H1 (cell line): ENCODE measurements around the gene BCL11A. TPM values are rescaled to one million over a fixed set of nuclear protein-coding genes. Genes with fewer than 3 reads are reported as not detected.
A peak's percentile ranks its signal among the peaks of the same experiment; 100 is the strongest.

Source experiments
- CTCF ChIA-PET: fragments of 300-600 bp; sonication (Branson Sonifier 250); formaldehyde crosslinking; loops from one replicate; lab custom pipeline; 2021; ENCODE audit not compliant: partially characterized antibody; lab: Charles Lee
- POLR2A ChIA-PET: fragments of 300-600 bp; sonication (Branson Sonifier 250); formaldehyde crosslinking; loops from one replicate; lab custom pipeline; 2021; ENCODE audit warnings: inconsistent platforms; ENCODE audit not compliant: partially characterized antibody; lab: Charles Lee
- DNase-seq, 2 experiments: peaks; one replicate each; pipeline versions ENCODE4 v3.0.0 to v3.0.0-alpha.2; 2010 to 2022; ENCODE audit warnings: low spot score in 2 of 2, low read depth in 1 of 2, mixed read lengths in 1 of 2
- FAIRE-seq: peaks from 2 replicates; lab custom pipeline; 2011; peaks lifted over from hg19 to GRCh38; lab: Jason Lieb, UNC
- H2AFZ ChIP-seq: 2 replicates; pipeline ENCODE4 v1.8.1; 2012; ENCODE audit warnings: low read length, inconsistent platforms
- H2AK5ac ChIP-seq: 2 replicates; pipeline ENCODE4 v1.6.1; 2013; ENCODE audit warnings: low read depth, low read length
- H2BK120ac ChIP-seq: replicated peaks from 2 replicates; pipeline ENCODE3; 2013; ENCODE audit warnings: low read depth, low read length, inconsistent platforms
- H2BK12ac ChIP-seq: 2 replicates; pipeline ENCODE4 v1.6.1; 2013; ENCODE audit warnings: low read depth, low read length
- H2BK15ac ChIP-seq: 2 replicates; pipeline ENCODE4 v1.6.1; 2013; ENCODE audit warnings: low read length
- H2BK20ac ChIP-seq: 2 replicates; pipeline ENCODE4 v1.6.1; 2013; ENCODE audit warnings: low read length
- H2BK5ac ChIP-seq: 2 replicates; pipeline ENCODE4 v1.6.1; 2013; ENCODE audit warnings: low read depth, low read length
- H3K14ac ChIP-seq: 2 replicates; pipeline ENCODE4 v1.6.1; 2013; ENCODE audit warnings: inconsistent platforms; ENCODE audit not compliant: insufficient read length
- H3K18ac ChIP-seq: 2 replicates; pipeline ENCODE4 v1.6.1; 2013; ENCODE audit warnings: low read length; ENCODE audit errors: extremely low read depth
- H3K23ac ChIP-seq: 2 replicates; pipeline ENCODE4 v1.6.1; 2013; ENCODE audit warnings: inconsistent platforms; ENCODE audit not compliant: insufficient read length
- H3K23me2 ChIP-seq: 2 replicates; pipeline ENCODE4 v1.6.1; 2013; ENCODE audit warnings: low read depth, low read length
- H3K27ac ChIP-seq: 2 replicates; pipeline ENCODE4 v1.6.1; 2011; ENCODE audit warnings: low read depth, low read length, inconsistent platforms
- H3K27me3 ChIP-seq, 4 experiments: replicated peaks in 1 of 4; 1 replicate in 1 of 4; 2 replicates in 3 of 4; pipeline versions ENCODE4 v1.6.1 to v1.8.1; 2011 to 2013; ENCODE audit warnings: low read length in 3 of 4, mild to moderate bottlenecking in 3 of 4, inconsistent platforms in 2 of 4, mixed read lengths in 2 of 4, moderate library complexity in 1 of 4; ENCODE audit not compliant: control insufficient read depth in 3 of 4, insufficient read depth in 3 of 4; ENCODE audit errors: extremely low read depth in 1 of 4
- H3K36me3 ChIP-seq, 4 experiments: 2 replicates each; pipeline versions ENCODE4 v1.6.1 to v1.8.1; 2011 to 2013; ENCODE audit warnings: mild to moderate bottlenecking in 4 of 4, low read length in 3 of 4, moderate library complexity in 2 of 4, control low read depth in 1 of 4, inconsistent platforms in 1 of 4; ENCODE audit not compliant: insufficient read depth in 4 of 4, control insufficient read depth in 2 of 4
- H3K4ac ChIP-seq: replicated peaks from 2 replicates; pipeline ENCODE3; 2013; ENCODE audit warnings: low read length, low read depth, mixed read lengths, inconsistent platforms; ENCODE audit not compliant: insufficient read length
- H3K4me1 ChIP-seq, 4 experiments: replicated peaks in 1 of 4; 1 replicate in 1 of 4; 2 replicates in 3 of 4; pipeline versions ENCODE4 v1.6.1 to v1.8.1; 2011 to 2013; ENCODE audit warnings: low read length in 3 of 4, inconsistent platforms in 2 of 4, mixed read lengths in 1 of 4; ENCODE audit not compliant: insufficient read depth in 4 of 4, control insufficient read depth in 3 of 4
- H3K4me2 ChIP-seq, 2 experiments: 2 replicates each; pipeline versions ENCODE4 v1.6.1 to v1.8.1; 2011 to 2013; ENCODE audit warnings: low read depth in 2 of 2, low read length in 2 of 2, control low read depth in 1 of 2, inconsistent platforms in 1 of 2, mild to moderate bottlenecking in 1 of 2; ENCODE audit not compliant: insufficient read depth in 1 of 2
- H3K4me3 ChIP-seq, 4 experiments: fragments of 200-600, 300-600 bp in 1 of 4; sonication (generic), shearing (Covaris generic), sonication (Bioruptor Twin) in 1 of 4; 2 replicates each; pipeline versions ENCODE4 v1.5.1 to v1.8.1; 2011 to 2016; ENCODE audit warnings: low read length in 4 of 4, low read depth in 3 of 4, control low read depth in 2 of 4, inconsistent platforms in 2 of 4, mild to moderate bottlenecking in 2 of 4, mixed read lengths in 1 of 4, moderate library complexity in 1 of 4; ENCODE audit not compliant: insufficient read depth in 2 of 4; ENCODE audit errors: extremely low read depth in 1 of 4
- H3K56ac ChIP-seq: replicated peaks from 2 replicates; pipeline ENCODE3; 2013; ENCODE audit warnings: low read depth, mild to moderate bottlenecking, mixed read lengths, low read length, inconsistent platforms; ENCODE audit not compliant: insufficient read length
- H3K79me1 ChIP-seq: 2 replicates; pipeline ENCODE4 v1.6.1; 2013; ENCODE audit warnings: low read depth, low read length, control low read depth
- H3K79me2 ChIP-seq, 2 experiments: 2 replicates each; pipeline versions ENCODE4 v1.6.1 to v1.8.1; 2012 to 2013; ENCODE audit warnings: low read length in 2 of 2, mild to moderate bottlenecking in 2 of 2, inconsistent platforms in 1 of 2; ENCODE audit not compliant: insufficient read depth in 2 of 2, control insufficient read depth in 1 of 2
- H3K9ac ChIP-seq, 4 experiments: replicated peaks in 1 of 4; 1 replicate in 1 of 4; 2 replicates in 3 of 4; pipeline versions ENCODE4 v1.6.1 to v1.8.1; 2011 to 2013; ENCODE audit warnings: low read depth in 3 of 4, low read length in 3 of 4, control low read depth in 2 of 4, mild to moderate bottlenecking in 2 of 4, moderate library complexity in 2 of 4, inconsistent platforms in 1 of 4; ENCODE audit errors: extremely low read depth in 1 of 4
- H3K9me3 ChIP-seq, 2 experiments: 2 replicates each; pipeline versions ENCODE4 v1.6.1 to v1.8.1; 2012 to 2013; ENCODE audit warnings: mild to moderate bottlenecking in 2 of 2, moderate library complexity in 2 of 2, control low read depth in 1 of 2, inconsistent platforms in 1 of 2, low read depth in 1 of 2, low read length in 1 of 2, mixed read lengths in 1 of 2; ENCODE audit not compliant: insufficient read depth in 2 of 2
- H4K20me1 ChIP-seq, 2 experiments: replicated peaks in 1 of 2; 2 replicates each; pipeline versions ENCODE3 to v1.8.1; 2011 to 2013; ENCODE audit warnings: inconsistent platforms in 2 of 2, low read length in 2 of 2, mild to moderate bottlenecking in 1 of 2; ENCODE audit not compliant: insufficient read depth in 2 of 2, control insufficient read depth in 1 of 2
- H4K5ac ChIP-seq: 2 replicates; pipeline ENCODE4 v1.6.1; 2013; ENCODE audit warnings: low read length, low read depth, mixed read lengths, inconsistent platforms; ENCODE audit not compliant: insufficient read length
- H4K8ac ChIP-seq: 2 replicates; pipeline ENCODE4 v1.8.0; 2013; ENCODE audit warnings: mild to moderate bottlenecking, moderate library complexity, low read length, inconsistent platforms; ENCODE audit not compliant: insufficient read depth; ENCODE audit errors: extremely low read depth
- H4K91ac ChIP-seq: replicated peaks from 2 replicates; pipeline ENCODE3; 2013; ENCODE audit warnings: low read length, mixed read lengths, inconsistent platforms; ENCODE audit not compliant: insufficient read length
- ASH2L ChIP-seq: fragments of 200-600, 300-600 bp; sonication (generic); IDR thresholded peaks from one replicate; pipeline ENCODE4 v1.7.1; 2017; ENCODE audit warnings: low read length
- EP300 ChIP-seq, 2 experiments: IDR thresholded peaks; 1 replicate in 1 of 2; 2 replicates in 1 of 2; pipeline ENCODE4 v1.6.1; 2011 to 2012; ENCODE audit warnings: low read depth in 2 of 2, low read length in 2 of 2, mild to moderate bottlenecking in 2 of 2, borderline replicate concordance in 1 of 2, inconsistent platforms in 1 of 2, moderate library complexity in 1 of 2
- MAFK ChIP-seq: IDR thresholded peaks from 2 replicates; pipeline ENCODE4 v1.6.1; 2012; ENCODE audit warnings: low read depth, mild to moderate bottlenecking, improper control_type of control experiment, low read length
- NANOG ChIP-seq: IDR thresholded peaks from 2 replicates; pipeline ENCODE4 v1.6.1; 2011; ENCODE audit warnings: low read length, low read depth, mild to moderate bottlenecking, inconsistent platforms; ENCODE audit not compliant: insufficient read depth, poor library complexity, severe bottlenecking
- PHF8 ChIP-seq: fragments of 200-600 bp; sonication (generic); conservative IDR thresholded peaks from 2 replicates; pipeline ENCODE4 v1.7.1; 2012; ENCODE audit warnings: low read depth, mild to moderate bottlenecking, inconsistent platforms, low read length, moderate library complexity
- POLR2AphosphoS5 ChIP-seq: IDR thresholded peaks from 2 replicates; pipeline ENCODE4 v1.6.1; 2011; ENCODE audit warnings: low read depth, low read length
- RBBP5 ChIP-seq: IDR thresholded peaks from 2 replicates; pipeline ENCODE4 v1.7.1; 2012; ENCODE audit warnings: low read depth, mild to moderate bottlenecking, inconsistent platforms, low read length, moderate library complexity, borderline replicate concordance
- SP1 ChIP-seq: IDR thresholded peaks from 2 replicates; pipeline ENCODE4 v1.6.1; 2011; ENCODE audit warnings: low read depth, low read length
- WGBS, 2 experiments: shearing (Covaris generic) in 1 of 2; methylation state at CpG; one replicate each; pipeline versions ENCODE4 v1.1.6 to v1.1.7; 2013 to 2015; ENCODE audit warnings: low lambda C conversion rate in 2 of 2, mixed read lengths in 2 of 2, inconsistent platforms in 1 of 2, low coverage in 1 of 2, missing lambda C conversion rate in 1 of 2; ENCODE audit not compliant: insufficient replicate concordance in 2 of 2, insufficient coverage in 1 of 2, insufficient read length in 1 of 2; ENCODE audit errors: extremely low coverage in 1 of 2, missing lambda C conversion rate in 1 of 2; 5-methylcytosine and 5-hydroxymethylcytosine counted together
- polyA plus RNA-seq, 7 experiments: library from polyadenylated mRNA; depleted of rRNA in 3 of 7; stranded (reverse) in 5 of 7; unstranded in 2 of 7; fragments of >200 nt in 5 of 7; fragments of 200-250 nt in 2 of 7; gene quantifications; 1 replicate in 5 of 7; 2 replicates in 1 of 7; 4 replicates in 1 of 7; pipeline versions ENCODE4 v1.2.1 to v1.2.3, GENCODE V29; 2011 to 2013; ENCODE audit warnings: missing spikeins in 2 of 7, mixed read lengths in 2 of 7
- total RNA-seq: library from RNA; stranded (reverse); fragmentation: NEBNext Ultra II Directional; extraction: Animal tissue kit (Norgen Biotek cat#: 25700); gene quantifications from 2 replicates; pipeline ENCODE4 v1.2.1, GENCODE V29; 2021
- TF ChIP-seq, protein P1 (sequence below), 3 experiments: IDR thresholded peaks; 1 replicate in 2 of 3; 2 replicates in 1 of 3; pipeline versions ENCODE4 v1.5.1 to v1.6.1; 2011; ENCODE audit warnings: low read length in 3 of 3, mild to moderate bottlenecking in 3 of 3, inconsistent platforms in 2 of 3, low read depth in 1 of 3, moderate library complexity in 1 of 3; ENCODE audit not compliant: insufficient read depth in 1 of 3; ENCODE audit errors: control extremely low read depth in 1 of 3

BCL11A gene
- total and polyA plus RNA-seq, 2 of the 8 experiments (the other 6 are each of a cell fraction or from before 2014, with no cell fraction given), result 11.9 to 59.3 TPM

- H3K9me3 ChIP-seq, result no peaks in the 10 kb centered on the region
- H3K23me2 ChIP-seq, result no peaks in the 10 kb centered on the region
- no peaks in the 10 kb centered on the region for H3K79me1 ChIP-seq
- H3K9ac ChIP-seq, result no peak overlapping the region
- no peak overlapping the region for H4K5ac ChIP-seq
- H3K27ac ChIP-seq, result no peak overlapping the region
- peaks cover 0 to 8% of the 10 kb centered on the region in 2 experiments; a peak in 2 of 4 replicates for H3K79me2 ChIP-seq
- no peak overlapping the region for H2AFZ ChIP-seq
- peaks cover 0 to 14% (median 6%) of the 10 kb centered on the region in 4 experiments; a peak in 5 of 8 replicates for H3K36me3 ChIP-seq
- H3K56ac ChIP-seq, result no peak overlapping the region
- no peak overlapping the region for H3K18ac ChIP-seq
- H3K4me1 ChIP-seq, result peaks cover 5 to 28% (median 19%) of the 10 kb centered on the region in 4 experiments
- H2BK120ac ChIP-seq, result no peak overlapping the region
- CTCF ChIA-PET, result interaction anchor here (0.7 to 1.6 kb wide), 3 partner anchors 23 to 53 kb away, joined by 3 to 4 read pairs (median 3); no protein-coding TSS in a partner anchor
- H4K91ac ChIP-seq, result no peak overlapping the region
- POLR2A ChIA-PET, result interaction anchor here (1.1 kb wide), 1 partner anchor 41 kb away, joined by 3 read pairs; no protein-coding TSS in a partner anchor
- no peak overlapping the region for H2BK20ac ChIP-seq
- H3K23ac ChIP-seq, result no peak overlapping the region
- H3K4me2 ChIP-seq, result no peak overlapping the region
- no peak overlapping the region for H2BK5ac ChIP-seq
- no peak overlapping the region for H2BK15ac ChIP-seq
- no peak for DNase-seq
- no peak overlapping the region for H3K4ac ChIP-seq
- no peak overlapping the region for H4K8ac ChIP-seq
- peak; percentile 68 for FAIRE-seq
- H3K4me3 ChIP-seq, result no peak overlapping the region
- peaks cover 0 to 1% of the 10 kb centered on the region in 2 experiments for H4K20me1 ChIP-seq
- H2AK5ac ChIP-seq, result no peak overlapping the region
- H3K14ac ChIP-seq, result no peak overlapping the region
- WGBS, 2 experiments, result 88% methylated on average over 6 of the region's 6 CpGs; no CpG with 5 or more reads in 1 of the 2 experiments
- H3K27me3 ChIP-seq, result no peaks in the 10 kb centered on the region
- no peak overlapping the region for H2BK12ac ChIP-seq
- TF ChIP-seq POLR2AphosphoS5 (no peak), MAFK (no peak), RBBP5 (no peak), ASH2L (no peak), PHF8 (no peak), SP1 (no peak), EP300 (IDR thresholded peaks at IDR 0.05; ENCODE audit: borderline replicate concordance in 1 of 2, low read depth in 2 of 2, low read length in 2 of 2) (no peak), NANOG (no peak)
- TF ChIP-seq, protein P1, sequence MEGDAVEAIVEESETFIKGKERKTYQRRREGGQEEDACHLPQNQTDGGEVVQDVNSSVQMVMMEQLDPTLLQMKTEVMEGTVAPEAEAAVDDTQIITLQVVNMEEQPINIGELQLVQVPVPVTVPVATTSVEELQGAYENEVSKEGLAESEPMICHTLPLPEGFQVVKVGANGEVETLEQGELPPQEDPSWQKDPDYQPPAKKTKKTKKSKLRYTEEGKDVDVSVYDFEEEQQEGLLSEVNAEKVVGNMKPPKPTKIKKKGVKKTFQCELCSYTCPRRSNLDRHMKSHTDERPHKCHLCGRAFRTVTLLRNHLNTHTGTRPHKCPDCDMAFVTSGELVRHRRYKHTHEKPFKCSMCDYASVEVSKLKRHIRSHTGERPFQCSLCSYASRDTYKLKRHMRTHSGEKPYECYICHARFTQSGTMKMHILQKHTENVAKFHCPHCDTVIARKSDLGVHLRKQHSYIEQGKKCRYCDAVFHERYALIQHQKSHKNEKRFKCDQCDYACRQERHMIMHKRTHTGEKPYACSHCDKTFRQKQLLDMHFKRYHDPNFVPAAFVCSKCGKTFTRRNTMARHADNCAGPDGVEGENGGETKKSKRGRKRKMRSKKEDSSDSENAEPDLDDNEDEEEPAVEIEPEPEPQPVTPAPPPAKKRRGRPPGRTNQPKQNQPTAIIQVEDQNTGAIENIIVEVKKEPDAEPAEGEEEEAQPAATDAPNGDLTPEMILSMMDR (IDR thresholded peaks at IDR 0.05; ENCODE audit: control extremely low read depth in 1 of 3, insufficient read depth in 1 of 3, low read depth in 1 of 3, low read length in 3 of 3), result peak in 1 of 3 experiments; percentile 32; a peak in 1 of 4 replicates
Observed at GRCh38 chr2:60456115-60456770, 97.2 kb downstream of the BCL11A start.
